Measurements from ENCODE around the gene HSPA9.

GRCh38 chr5:138574744-138575193 is 432 bp downstream of the HSPA9 start:
- TF ChIP-seq SPI1 (IDR thresholded peaks at IDR 0.05; ENCODE audit: low read depth, low read length) (no peak), POLR2AphosphoS5 (IDR thresholded peaks at IDR 0.05; ENCODE audit: low read depth, low read length) (no peak), POLR2A (IDR thresholded peaks at IDR 0.05; ENCODE audit: low read depth, low read length) (no peak)
